PC-9 (cell line): ENCODE data around the gene MKKS. TPM values are rescaled to one million over a fixed set of nuclear protein-coding genes. Genes with fewer than 3 reads are reported as not detected.

ENCODE experiments used
- Bru-seq: library from RNA; stranded (reverse); fragments of 400-500 nt; gene quantifications from one replicate; lab custom pipeline; 2021; lab: Mats Ljungman, UMichigan
- BruChase-seq, 2 experiments: library from RNA; stranded (reverse); fragments of 400-500 nt; gene quantifications; one replicate each; lab custom pipeline; 2021; lab: Mats Ljungman, UMichigan
- BruUV-seq: library from RNA; stranded (reverse); fragments of 400-500 nt; replicated peaks from 2 replicates; lab custom pipeline; 2021; lab: Mats Ljungman, UMichigan
- CTCF ChIA-PET: fragments of 300-600 bp; sonication (Branson Sonifier 250); formaldehyde crosslinking; loops from one replicate; lab custom pipeline; 2022; ENCODE audit warnings: antibody characterized with exemption; lab: Charles Lee
- POLR2A ChIA-PET: fragments of 300-600 bp; sonication (Branson Sonifier 250); formaldehyde crosslinking; loops from one replicate; lab custom pipeline; 2022; ENCODE audit warnings: antibody characterized with exemption; ENCODE audit not compliant: unreplicated experiment; lab: Charles Lee
- DNase-seq, 2 experiments: peaks; one replicate each; pipeline versions ENCODE4 v3.0.0 to v3.0.0-alpha.2; 2015 to 2022; ENCODE audit warnings: mixed read lengths in 1 of 2
- H2AFZ ChIP-seq: fragments of 200-600 bp; sonication (generic); 2 replicates; pipeline ENCODE4 v1.8.1; 2017; ENCODE audit warnings: antibody characterized with exemption
- H3F3A ChIP-seq: fragments of 200-600 bp; sonication (generic); 2 replicates; pipeline ENCODE4 v1.8.1; 2017; ENCODE audit warnings: antibody characterized with exemption, mild to moderate bottlenecking, low read depth; ENCODE audit not compliant: insufficient read depth
- H3K27ac ChIP-seq: fragments of 200-600 bp; sonication (generic); 2 replicates; pipeline ENCODE4 v1.6.1; 2016; ENCODE audit warnings: mixed run types
- H3K27me3 ChIP-seq: fragments of 200-600 bp; sonication (generic); 2 replicates; pipeline ENCODE4 v1.6.1; 2016; ENCODE audit warnings: low read depth, mixed run types; ENCODE audit not compliant: insufficient read depth
- H3K36me3 ChIP-seq: fragments of 200-600 bp; sonication (generic); 2 replicates; pipeline ENCODE4 v1.6.1; 2016; ENCODE audit warnings: low read depth, mixed run types
- H3K4me1 ChIP-seq: fragments of 200-600 bp; sonication (generic); replicated peaks from 2 replicates; pipeline ENCODE4 v1.6.1; 2016; ENCODE audit warnings: mixed run types; ENCODE audit not compliant: insufficient read depth
- H3K4me2 ChIP-seq: fragments of 200-600 bp; sonication (generic); 2 replicates; pipeline ENCODE4 v1.6.1; 2017; ENCODE audit warnings: mixed run types
- H3K4me3 ChIP-seq: fragments of 200-600 bp; sonication (generic); 2 replicates; pipeline ENCODE4 v1.6.1; 2016; ENCODE audit warnings: mixed run types
- H3K79me2 ChIP-seq: fragments of 200-600 bp; sonication (generic); 2 replicates; pipeline ENCODE4 v1.6.1; 2017; ENCODE audit warnings: low read depth, mixed run types
- H3K9me2 ChIP-seq: fragments of 200-600 bp; sonication (generic); 2 replicates; pipeline ENCODE4 v1.8.1; 2017; ENCODE audit warnings: mild to moderate bottlenecking; ENCODE audit not compliant: insufficient read depth
- H3K9me3 ChIP-seq: fragments of 200-600 bp; sonication (generic); 2 replicates; pipeline ENCODE4 v1.8.1; 2016; ENCODE audit warnings: low read depth; ENCODE audit not compliant: insufficient read depth
- H4K20me1 ChIP-seq: fragments of 200-600 bp; sonication (generic); 2 replicates; pipeline ENCODE4 v1.8.1; 2017; ENCODE audit not compliant: insufficient read depth
- CTCF ChIP-seq: fragments of 200-600 bp; sonication (generic); conservative IDR thresholded peaks from 2 replicates; pipeline ENCODE4 v1.6.1; 2017; ENCODE audit warnings: mixed run types, antibody characterized with exemption, mild to moderate bottlenecking, moderate library complexity
- EZH2 ChIP-seq: fragments of 200-600 bp; sonication (generic); IDR thresholded peaks from 2 replicates; pipeline ENCODE4 v1.8.0; 2017; ENCODE audit warnings: antibody characterized with exemption, low read depth
- intact Hi-C: fragments of 100-400 bp; cut with micrococcal nuclease; formaldehyde crosslinking; loops from one replicate; pipeline ENCODE4 v1.10.0; 2022; ENCODE audit not compliant: unreplicated experiment
- long read RNA-seq: library from polyadenylated mRNA; stranded (forward); transcript quantifications from one replicate; pipeline ENCODE4 v2.0.0, GENCODE V29; 2022
- total RNA-seq: library from RNA; stranded (reverse); gene quantifications from 2 replicates; pipeline ENCODE4 v1.2.3, GENCODE V29; 2021

MKKS gene
- total RNA-seq: 10.2 and 15.2 TPM in 2 replicates
- percentile 78 among the genes with signal in this experiment for Bru-seq, nascent RNA
- BruChase-seq, experiment 1, labeled RNA remaining after a 2-hour chase: percentile 71 among the genes with signal in this experiment
- BruChase-seq, experiment 2, labeled RNA remaining after a 6-hour chase: percentile 81 among the genes with signal in this experiment
- long read RNA-seq, full-length matches to known transcripts: 46 of 228 reads
- long read RNA-seq, partial matches to known transcripts: 162 of 228 reads
- long read RNA-seq, other reads (novel, unspliced or antisense): 20 of 228 reads

- TF ChIP-seq EZH2: no peak
- TF ChIP-seq CTCF: no peak
- peak; percentile 71 to 89 for DNase-seq
- H3K27me3 ChIP-seq: no peaks in the 10 kb centered on the region
- H3K36me3 ChIP-seq: no peaks in the 10 kb centered on the region
- no peaks in the 10 kb centered on the region for H4K20me1 ChIP-seq
- H3K27ac ChIP-seq: peak within 1 kb of the TSS; percentile 96
- peaks cover 9% of the 10 kb centered on the region; the same call in 1 of the 2 replicates for H3F3A ChIP-seq
- H3K79me2 ChIP-seq: peaks cover 75% of the 10 kb centered on the region
- intact Hi-C loops: loop anchor here (1.0 to 10.0 kb wide), 9 partner anchors 102 to 1461 kb away; partner anchors contain the start of gene SNAP25
- H3K4me1 ChIP-seq: no peaks in the 10 kb centered on the region; the same call in 1 of the 2 replicates
- H3K9me2 ChIP-seq: no peaks in the 10 kb centered on the region
- TSS peak; percentile 61 for BruUV-seq
- H3K4me3 ChIP-seq: peak within 1 kb of the TSS; percentile 90
- H3K4me2 ChIP-seq: peak within 1 kb of the TSS; percentile 83
- CTCF ChIA-PET: interaction anchor here (1.0 kb wide), 1 partner anchor 103 kb away, joined by 3 read pairs; no protein-coding TSS in a partner anchor
- POLR2A ChIA-PET: interaction anchor here (0.6 to 1.2 kb wide), 5 partner anchors 48 to 1382 kb away, joined by 4 to 7 read pairs (median 6); no protein-coding TSS in a partner anchor
- peak within 1 kb of the TSS; percentile 87 for H2AFZ ChIP-seq
- H3K9me3 ChIP-seq: no peaks in the 10 kb centered on the region
Measured at GRCh38 chr20:10433623-10434466, at the start of gene MKKS. MKKS (minus strand) TSS chr20:10434222; CDS start chr20:10413514, 20,708 bp downstream.

GRCh38 chr20:10483691-10484090, 49.7 kb upstream of the MKKS start:
- no peak overlapping the region for H3K4me3 ChIP-seq
- H3K36me3 ChIP-seq: no peaks in the 10 kb centered on the region
- no peaks in the 10 kb centered on the region for H3K9me3 ChIP-seq
- no peak for DNase-seq
- POLR2A ChIA-PET: no interaction called here
- CTCF ChIA-PET: no interaction called here
- H3K4me1 ChIP-seq: no peaks in the 10 kb centered on the region
- H3K27ac ChIP-seq: no peak overlapping the region
- TF ChIP-seq EZH2 (no peak), CTCF (no peak)
- no peaks in the 10 kb centered on the region for H3K79me2 ChIP-seq
- peaks cover 3% of the 10 kb centered on the region; the same call in 1 of the 2 replicates for H3F3A ChIP-seq
- H2AFZ ChIP-seq: no peak overlapping the region
- no peaks in the 10 kb centered on the region for H3K27me3 ChIP-seq
- H4K20me1 ChIP-seq: 0 out of 2 replicates have a peak, but pooled peaks cover 6% of the 10 kb centered on the region
- no peaks in the 10 kb centered on the region; the same call in 1 of the 2 replicates for H3K9me2 ChIP-seq
- no peak overlapping the region for H3K4me2 ChIP-seq
- BruUV-seq: no TSS peak
- intact Hi-C loops: no loop called here

GRCh38 chr20:10481676-10482075, 47.7 kb upstream of the MKKS start:
- Histone ChIP-seq H3K27me3 (no peaks in the 10 kb centered on the region), H3K79me2 (peaks cover 3% of the 10 kb centered on the region; the same call in 1 of the 2 replicates), H3F3A (peaks cover 3% of the 10 kb centered on the region; the same call in 1 of the 2 replicates), H2AFZ (no peak overlapping the region), H3K4me3 (no peak overlapping the region), H3K36me3 (no peaks in the 10 kb centered on the region), H3K4me2 (no peak overlapping the region), H4K20me1 (0 out of 2 replicates have a peak, but pooled peaks cover 6% of the 10 kb centered on the region), H3K4me1 (no peaks in the 10 kb centered on the region), H3K9me3 (no peaks in the 10 kb centered on the region), H3K9me2 (no peaks in the 10 kb centered on the region), H3K27ac (no peak overlapping the region)
- POLR2A ChIA-PET: interaction anchor here (0.6 kb wide), 1 partner anchor 47 kb away, joined by 7 read pairs; the partner anchor contains the start of gene MKKS
- no peak for DNase-seq
- intact Hi-C loops: no loop called here
- TF ChIP-seq EZH2 (no peak), CTCF (no peak)
- CTCF ChIA-PET: interaction anchor here (0.6 kb wide), 1 partner anchor 615 kb away, joined by 3 read pairs; no protein-coding TSS in a partner anchor
- BruUV-seq: no TSS peak
